ENCODE measurements around the gene POU2F3.

- no peak for TF ChIP-seq EP300 (IDR thresholded peaks at IDR 0.05)
- TF ChIP-seq POLR2A (IDR thresholded peaks at IDR 0.05; ENCODE audit: low read depth): no peak
- TF ChIP-seq, protein P1, sequence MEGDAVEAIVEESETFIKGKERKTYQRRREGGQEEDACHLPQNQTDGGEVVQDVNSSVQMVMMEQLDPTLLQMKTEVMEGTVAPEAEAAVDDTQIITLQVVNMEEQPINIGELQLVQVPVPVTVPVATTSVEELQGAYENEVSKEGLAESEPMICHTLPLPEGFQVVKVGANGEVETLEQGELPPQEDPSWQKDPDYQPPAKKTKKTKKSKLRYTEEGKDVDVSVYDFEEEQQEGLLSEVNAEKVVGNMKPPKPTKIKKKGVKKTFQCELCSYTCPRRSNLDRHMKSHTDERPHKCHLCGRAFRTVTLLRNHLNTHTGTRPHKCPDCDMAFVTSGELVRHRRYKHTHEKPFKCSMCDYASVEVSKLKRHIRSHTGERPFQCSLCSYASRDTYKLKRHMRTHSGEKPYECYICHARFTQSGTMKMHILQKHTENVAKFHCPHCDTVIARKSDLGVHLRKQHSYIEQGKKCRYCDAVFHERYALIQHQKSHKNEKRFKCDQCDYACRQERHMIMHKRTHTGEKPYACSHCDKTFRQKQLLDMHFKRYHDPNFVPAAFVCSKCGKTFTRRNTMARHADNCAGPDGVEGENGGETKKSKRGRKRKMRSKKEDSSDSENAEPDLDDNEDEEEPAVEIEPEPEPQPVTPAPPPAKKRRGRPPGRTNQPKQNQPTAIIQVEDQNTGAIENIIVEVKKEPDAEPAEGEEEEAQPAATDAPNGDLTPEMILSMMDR (IDR thresholded peaks at IDR 0.05): no peak
Observed at GRCh38 chr11:120219938-120220746, 19.8 kb upstream of the POU2F3 start.

Data from esophagus muscularis mucosa (tissue), 4 donors.